GOT3 (cell line): Measurements from ENCODE around the gene DAAM2.

Experiments
- DNase-seq: peaks from one replicate; lab custom pipeline; 2025; ENCODE audit warnings: mixed read lengths; lab: John Stamatoyannopoulos, UW

Gene DAAM2

DNA sequence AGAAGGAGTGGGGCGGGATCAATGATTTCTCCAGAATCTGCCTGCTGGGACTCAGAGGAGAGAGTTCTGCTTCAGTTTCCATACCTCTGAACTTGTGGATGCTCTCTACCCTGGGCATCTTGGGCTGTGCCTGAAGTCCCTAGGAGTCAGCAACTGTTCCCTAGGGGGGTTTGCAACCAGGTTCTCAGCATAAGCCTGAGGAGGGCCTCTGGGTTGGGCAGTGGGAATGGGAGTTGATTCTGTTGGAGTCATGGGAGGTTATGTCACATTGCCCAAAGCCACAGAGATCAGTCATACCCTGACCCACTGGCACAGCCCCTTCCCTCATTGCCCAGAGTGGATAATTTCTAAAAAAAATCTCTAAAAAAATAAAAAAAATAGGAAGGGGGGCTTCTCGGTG, 94.7 kb downstream of the DAAM2 start:
- DNase-seq: no peak

DNA sequence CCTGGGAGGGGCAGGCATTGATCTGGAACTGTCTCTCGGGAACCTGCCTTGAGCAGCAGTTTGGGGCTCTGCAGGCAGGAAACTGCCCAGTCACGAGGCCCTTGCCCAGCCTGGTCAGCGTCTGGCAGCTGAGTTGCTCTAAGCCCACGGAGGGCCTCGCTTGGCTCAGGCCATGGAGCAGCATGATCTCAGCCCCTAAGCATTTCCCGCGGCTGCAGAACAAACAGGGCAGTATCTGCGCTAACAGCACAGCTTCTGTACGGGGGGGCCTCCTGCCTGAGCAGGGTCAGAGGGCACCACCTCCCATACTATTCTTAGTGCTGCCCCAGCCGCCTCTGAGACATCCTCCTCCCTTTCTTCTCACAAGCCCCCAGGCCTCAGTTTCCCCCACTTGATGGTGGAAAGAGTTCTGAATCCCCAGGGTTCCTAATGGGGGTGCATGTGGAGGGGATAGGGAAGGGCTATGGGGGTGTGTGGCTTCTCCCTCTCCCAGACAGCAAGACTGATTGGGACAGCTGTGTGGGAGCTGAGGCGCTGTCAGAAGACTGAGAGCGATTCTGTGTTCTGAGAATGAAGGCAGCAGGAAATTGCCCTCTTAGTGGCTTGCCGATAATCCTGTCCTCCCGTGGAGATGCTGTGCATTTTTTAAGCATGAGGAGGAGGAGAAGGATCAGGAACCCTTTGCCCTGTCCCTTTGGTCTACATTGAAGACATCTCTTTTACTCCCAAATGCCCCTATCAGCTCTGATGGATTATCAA, 95.7 kb downstream of the DAAM2 start:
- peak; percentile 36 for DNase-seq

DNA sequence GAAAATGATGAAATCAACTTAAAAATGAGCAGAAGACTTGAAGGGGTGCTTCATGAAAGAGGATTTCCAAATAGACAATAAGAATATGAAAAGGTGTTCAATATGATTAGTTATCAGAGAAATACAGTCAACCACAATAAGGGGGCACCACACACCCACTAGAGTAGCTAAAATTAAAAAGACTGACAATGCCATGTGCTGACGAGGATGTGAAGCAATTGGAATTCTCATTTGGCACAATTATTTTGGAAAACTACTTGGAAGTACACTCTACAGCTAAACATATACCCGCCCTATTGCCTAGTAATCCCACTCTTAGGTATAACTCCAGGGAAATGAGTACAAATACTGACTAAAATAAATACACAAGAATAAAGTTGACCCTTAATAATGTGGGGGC, 97.1 kb downstream of the DAAM2 start:
- DNase-seq: no peak

DNA sequence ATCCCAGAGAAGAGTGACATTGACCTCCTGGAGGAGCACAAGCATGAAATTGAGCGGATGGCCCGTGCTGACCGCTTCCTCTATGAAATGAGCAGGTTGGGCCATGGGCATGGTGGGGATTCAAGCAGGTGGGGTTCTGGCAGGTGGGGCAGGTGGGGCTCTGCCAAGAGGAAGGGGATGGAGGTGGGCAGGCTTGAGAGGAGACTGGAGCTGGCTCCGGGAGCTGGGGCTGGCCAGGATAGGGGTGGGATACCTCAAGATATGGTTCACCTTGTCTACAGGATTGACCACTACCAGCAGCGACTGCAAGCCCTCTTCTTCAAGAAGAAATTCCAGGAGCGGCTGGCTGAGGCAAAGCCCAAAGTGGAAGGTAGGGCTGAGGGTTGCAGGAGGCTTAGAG, 99.2 kb downstream of the DAAM2 start:
- no peak for DNase-seq

DNA sequence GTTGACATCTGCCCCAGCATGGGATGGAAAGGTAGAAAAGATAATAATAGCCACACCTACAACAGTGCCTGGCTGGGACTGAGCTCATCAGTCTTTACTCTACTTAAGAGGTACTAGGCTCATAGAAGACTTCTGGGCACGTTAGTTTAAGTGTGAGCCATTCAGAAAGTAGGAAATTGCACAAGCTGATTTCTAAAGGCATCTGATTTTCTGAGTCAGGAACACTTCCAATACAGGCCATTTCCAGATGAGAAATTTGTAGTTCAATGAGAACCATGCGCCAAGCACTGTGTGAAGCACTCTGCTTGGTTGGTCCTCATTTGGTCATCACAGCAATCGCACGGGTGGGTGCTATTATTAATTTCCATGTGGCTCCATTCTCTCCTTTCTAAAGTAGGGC, 99.8 kb downstream of the DAAM2 start:
- no peak for DNase-seq

DNA sequence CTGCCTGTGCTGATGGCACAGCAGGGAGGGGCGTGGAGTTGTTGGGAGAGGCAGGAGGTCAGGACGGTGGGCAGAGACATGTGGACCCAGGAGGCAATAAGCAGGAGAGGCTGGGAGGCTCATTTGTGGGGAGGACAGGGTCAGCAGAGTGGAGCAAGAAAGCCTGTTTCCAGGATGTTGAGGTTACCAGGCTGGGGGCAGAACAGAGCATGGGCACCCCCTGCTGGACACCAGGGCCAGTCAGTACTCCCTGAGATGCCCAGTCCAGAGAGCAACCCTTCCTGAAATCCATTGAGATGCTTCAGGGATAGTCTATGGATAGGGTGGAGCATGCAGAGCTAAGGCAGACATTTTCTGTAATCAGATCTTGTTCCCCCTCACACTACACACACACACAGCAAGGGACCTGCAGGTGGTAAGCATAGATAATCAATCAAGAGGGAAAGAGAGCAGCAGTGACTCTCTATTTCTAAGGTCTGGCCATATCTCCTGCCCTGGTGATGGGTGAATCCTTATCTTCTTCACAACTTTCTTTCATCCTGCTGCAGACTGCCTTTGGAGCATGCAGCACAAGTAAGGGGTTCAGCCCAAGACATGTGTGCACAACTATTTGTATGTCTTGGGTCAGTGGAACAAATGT, 100.4 kb downstream of the DAAM2 start:
- no peak for DNase-seq

DNA sequence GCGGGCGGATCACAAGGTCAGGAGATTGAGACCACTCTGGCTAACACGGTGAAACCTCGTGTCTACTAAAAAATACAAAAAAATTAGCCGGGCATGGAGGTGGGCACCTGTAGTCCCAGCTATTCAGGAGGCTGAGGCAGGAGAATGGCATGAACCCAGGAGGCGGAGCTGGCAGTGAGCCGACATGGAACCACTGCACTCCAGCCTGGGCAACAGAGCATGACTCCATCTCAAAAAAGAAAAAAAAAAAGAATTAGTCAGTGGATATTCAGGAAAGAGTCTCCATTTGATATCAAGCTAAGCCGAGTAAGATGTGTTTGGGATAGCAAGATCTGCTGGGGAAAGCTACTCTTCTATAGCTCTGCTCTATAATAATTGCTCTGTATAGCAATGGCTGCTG, 101.1 kb downstream of the DAAM2 start:
- no peak for DNase-seq

DNA sequence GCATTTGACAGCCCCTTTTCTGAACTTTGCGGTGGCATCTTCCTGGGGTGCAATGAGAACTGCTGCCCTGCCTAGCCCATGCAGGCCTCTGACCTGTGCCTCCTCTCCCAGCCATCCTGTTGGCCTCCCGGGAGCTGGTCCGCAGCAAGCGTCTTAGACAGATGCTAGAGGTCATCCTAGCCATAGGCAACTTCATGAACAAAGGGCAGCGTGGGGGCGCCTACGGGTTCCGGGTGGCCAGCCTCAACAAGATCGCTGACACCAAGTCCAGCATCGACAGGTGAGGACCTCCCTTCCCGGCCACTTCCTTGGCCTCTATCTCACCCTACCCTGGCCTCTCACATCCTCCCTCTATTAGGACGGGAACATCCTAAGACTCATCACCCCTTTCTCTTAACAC, 104.5 kb downstream of the DAAM2 start:
- DNase-seq: no peak

DNA sequence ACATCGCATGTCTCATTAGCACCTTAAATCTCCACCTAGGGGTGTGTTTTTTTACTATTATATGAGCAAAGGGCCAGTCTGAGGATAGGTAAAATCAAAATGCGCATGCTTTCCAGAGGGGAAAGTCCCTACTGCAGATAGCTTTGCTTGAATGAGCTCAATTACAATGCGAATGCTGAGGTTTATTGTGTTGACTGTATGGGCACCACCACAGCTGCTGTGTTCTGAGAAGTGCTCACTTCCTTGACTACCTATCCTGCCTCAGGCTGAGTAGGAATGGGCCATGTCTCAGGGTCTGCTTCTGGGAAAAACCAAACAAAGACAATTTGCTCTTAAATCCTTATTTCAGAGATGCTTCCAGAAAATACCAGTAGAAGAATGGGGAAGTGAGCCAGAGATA, 105.5 kb downstream of the DAAM2 start:
- DNase-seq: no peak

DNA sequence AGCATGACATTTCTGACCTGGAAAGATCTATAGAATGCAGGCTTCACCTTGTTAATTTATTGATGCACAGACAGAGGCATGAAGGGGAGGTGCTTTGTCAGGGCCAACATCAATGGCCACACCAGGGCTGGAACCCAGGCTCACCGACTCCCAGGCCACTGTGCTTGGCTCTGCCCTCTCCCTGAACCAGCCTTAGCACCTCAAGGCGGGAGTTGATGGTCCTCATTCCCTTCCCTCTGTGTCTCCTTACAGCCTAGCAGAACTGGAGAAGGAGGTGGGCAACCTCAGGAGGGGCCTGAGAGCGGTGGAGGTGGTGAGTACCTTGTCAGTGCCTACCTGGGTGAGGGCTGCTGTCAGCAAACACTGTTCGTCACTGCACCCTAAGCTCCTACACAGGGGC, 106.4 kb downstream of the DAAM2 start:
- no peak for DNase-seq

DNA sequence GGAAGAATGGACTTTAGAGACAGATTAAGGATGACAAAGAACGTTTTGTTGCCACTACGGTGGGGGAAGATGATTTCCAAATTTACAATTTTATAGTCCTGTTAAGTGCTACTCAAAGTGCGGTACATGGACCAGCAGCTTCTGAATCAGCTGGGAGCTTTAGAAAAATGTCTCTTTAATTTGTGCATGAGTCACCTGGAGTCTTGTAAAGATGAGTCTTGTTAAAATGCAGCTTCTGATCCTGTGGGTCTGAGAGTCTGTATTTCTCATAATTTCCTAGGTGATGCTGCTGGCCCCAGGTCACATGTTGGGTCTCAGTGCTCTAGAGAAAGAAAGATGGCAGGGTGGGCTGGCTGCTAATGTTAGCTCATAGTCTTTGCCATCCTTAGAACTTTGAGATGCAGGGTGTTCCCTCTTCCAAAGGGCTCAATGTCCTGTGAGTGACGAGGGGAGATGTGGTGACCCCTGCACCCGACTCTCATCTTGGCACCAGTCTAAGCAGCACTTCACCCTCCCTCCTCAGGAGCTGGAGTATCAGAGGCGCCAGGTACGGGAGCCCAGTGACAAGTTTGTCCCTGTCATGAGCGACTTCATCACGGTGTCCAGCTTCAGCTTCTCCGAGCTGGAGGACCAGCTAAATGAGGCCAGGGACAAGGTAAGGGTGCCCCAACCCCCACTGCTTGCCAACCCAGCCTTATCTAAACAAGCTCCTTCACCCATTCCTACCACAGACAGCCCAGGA, 107.5 kb downstream of the DAAM2 start:
- no peak for DNase-seq

DNA sequence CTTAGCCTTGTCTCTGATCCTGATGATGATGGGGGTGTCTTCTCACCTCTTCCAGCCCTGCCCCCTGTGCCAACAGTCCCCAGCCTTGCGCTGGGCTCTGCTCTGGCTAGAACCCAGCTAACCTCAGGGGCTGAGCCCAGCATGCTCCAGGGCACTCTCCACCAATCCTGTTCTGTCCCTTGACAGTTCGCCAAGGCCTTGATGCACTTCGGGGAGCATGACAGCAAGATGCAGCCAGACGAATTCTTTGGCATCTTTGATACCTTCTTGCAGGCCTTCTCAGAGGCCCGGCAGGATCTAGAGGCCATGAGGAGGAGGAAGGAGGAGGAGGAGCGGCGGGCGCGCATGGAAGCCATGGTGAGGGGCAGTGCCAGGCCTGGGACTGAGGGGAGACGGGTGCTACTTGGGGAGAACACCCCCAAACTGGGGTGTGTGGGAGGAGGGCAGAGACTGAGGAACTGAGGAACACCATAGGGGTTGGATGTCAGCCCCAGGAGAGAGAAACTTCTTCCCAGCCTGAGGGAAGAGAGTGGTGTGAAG, 109.0 kb downstream of the DAAM2 start:
- no peak for DNase-seq

DNA sequence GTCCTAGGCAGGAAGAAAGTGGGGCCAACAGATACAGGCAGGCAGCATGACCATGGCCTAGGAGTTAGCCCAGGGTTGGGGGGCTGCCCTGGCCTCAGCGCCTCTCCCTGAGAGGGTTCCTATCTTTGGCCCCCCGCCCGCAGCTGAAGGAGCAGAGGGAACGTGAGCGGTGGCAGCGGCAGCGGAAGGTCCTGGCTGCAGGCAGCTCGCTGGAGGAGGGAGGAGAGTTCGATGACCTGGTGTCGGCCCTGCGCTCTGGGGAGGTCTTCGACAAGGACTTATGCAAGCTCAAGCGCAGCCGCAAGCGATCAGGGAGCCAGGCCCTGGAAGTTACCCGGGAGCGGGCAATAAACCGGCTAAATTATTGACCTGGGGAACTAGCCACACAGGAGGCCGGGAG, 109.5 kb downstream of the DAAM2 start:
- DNase-seq: no peak

DNA sequence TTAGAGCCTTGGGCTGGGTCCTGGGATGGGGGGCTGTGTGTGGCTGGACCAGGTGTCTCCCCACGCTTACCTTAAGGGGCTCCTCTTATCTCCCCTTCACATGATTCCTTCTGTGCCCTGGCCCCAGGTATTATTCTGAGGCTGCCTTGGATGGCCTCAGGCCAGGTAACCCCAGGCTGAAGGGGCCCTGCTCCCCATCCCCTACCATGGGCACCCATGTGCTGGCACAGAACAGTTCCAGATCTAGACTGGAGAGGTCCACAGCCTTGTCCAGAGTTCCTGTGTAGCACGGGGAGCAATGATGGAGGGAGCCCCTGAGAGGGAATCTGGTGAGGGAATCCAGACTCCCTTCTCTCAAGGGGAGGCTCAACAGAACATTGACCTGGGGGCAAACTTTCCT, 110.0 kb downstream of the DAAM2 start:
- DNase-seq: no peak

DNA sequence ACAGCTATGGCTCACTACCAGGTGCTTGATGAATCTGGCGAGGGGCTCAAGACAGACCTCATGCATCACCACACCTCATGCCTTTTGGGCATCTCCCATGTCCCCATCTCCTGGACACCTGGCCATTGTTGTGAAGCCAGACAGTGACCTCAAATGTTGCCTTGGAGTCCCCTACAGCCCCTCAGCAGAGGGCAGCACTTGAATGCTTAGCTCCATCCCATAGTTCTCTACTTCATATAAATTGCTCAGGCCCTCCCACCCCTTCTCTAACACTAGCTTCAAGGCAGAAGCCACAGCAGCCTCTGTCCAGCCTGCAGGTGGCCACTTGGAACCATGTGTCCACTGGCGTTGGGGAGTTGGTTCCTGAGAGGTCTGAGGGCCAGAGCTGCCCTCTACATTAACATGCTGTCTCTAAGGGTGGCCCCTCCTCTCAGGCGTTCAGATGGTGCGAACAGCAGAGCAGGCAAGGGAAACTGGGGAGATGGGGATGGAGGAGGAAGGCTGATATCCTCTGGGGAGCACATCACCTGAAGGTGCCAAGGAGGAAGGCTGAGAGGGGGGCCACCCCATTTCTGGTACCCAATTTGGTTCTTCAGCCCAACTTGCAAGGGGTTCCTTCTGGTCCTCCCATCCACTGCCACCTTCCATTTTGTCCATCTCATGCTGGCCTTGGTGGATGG, 110.8 kb downstream of the DAAM2 start:
- DNase-seq: no peak

DNA sequence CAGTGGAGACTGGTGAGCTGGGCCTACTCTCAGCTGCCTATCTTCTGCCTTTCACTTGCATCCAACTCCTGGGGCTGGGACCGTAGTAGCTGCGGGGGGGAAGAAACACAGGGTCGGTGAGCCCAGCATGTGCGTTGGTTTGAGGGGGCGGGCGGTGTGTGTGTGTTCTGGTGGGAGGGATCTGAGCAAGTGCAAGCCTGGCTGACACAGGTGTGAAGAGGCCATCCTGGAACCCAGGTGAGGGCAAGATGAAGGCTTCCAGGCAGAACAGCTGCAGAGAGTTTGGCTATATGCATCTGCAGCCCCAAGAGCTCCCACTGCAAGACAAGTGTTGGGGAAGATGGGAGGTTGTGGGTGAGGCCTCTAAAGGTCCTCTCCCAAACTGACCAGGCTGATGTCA, 111.5 kb downstream of the DAAM2 start:
- DNase-seq: no peak

DNA sequence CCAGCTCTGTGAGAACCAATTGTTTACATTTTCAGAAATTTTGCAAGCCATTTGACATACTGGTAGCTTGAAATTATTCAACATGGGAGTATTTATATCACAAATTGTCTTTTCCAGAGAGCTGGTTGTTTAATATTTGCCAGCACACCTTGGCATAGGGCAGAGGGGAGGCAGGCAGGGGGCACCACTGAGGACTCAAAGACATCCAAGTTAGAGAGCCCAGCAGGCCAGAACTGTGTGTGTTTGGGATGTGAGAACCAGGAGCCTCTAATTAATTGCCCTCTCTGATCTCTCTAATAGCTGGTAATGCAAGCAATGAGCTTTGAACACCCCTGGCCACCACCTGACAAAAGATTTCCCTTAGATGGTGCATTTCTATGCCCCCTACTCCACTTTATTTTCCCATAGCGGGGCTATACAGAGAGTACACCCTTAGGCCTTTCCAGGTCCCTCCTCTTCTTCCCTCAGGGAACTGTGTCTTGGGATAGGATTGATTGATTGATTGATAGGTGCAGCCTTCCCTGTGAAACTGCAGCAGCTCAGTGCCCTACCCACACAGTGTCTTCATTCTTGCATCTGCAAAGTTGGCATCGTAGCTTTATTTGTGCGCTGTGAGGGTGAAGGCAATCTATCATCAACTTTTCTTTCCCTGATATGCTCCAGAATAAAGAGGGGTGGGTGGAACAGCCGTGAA, 112.9 kb downstream of the DAAM2 start:
- DNase-seq: no peak

DNA sequence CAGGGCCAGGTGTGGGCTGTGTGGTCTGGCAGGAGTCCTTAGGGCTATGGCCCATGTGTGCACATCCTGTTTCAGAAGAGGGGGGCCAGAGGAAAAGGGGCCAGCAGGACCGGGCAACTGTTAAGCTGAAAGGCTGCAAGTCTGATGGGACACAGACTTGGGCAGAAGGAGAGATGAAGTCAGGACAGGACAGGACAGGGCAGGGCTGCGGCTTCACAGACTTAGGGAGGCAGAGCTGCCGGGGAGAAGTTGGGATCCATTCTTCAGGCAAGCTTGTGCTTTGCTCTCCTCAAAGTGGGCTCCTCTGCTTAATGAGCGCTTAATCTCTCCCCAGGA, 113.4 kb downstream of the DAAM2 start:
- DNase-seq: no peak

DNA sequence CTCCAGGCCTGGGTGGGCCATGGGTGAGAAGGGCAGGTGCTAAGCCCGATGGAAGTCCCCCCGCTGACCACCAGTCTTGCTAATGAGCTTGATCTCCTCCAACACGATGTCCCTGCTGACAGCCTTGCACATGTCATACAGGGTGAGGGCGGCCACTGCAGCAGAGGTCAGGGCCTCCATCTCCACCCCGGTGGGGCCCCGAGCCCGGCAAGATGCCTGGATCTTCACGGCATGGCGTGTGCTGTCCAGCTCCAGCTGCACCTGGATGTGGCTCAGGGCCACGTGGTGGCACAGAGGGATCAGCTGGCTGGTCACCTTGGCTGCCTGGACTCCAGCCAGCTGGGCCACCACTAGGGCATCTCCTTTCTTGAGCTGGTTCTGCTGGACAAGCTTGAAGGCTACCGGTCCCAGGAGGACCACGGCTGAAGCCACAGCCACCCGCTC, 114.2 kb downstream of the DAAM2 start:
- no peak for DNase-seq

DNA sequence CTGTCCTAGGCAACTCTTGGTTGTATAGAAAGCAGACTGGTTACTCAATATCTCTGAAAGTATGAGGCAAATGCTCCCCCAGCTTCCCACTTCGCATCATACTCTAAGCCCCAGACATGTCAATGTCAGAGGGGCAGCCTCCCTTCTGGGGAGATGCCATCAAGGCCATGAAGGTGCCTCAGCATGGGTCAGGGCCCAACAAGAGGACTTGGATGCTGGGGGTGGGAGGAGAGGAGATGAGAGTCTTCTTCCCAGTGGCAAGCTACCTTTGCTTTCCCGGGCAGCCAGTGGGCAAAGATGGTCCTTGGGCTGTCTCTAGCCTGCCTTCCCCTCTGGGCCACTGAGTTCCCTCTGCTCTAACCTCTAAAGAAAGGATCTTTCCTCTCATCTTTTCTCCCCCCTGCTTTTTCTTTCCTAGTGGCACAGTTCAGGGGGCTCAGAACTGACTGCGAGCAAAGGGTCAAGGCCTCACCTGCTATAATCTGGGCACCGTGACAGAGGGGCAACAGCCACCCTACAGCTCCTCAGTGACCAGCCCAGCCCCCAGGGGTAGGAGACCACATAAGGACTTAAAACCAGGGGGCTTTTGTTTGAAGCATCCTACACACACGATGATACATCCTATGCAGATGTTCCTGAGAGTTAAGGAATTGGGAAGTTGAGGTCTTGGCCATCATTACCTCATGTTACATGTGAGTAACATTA, 115.8 kb downstream of the DAAM2 start:
- no peak for DNase-seq
